Ureter (tissue), 1 donor: ENCODE measurements around the gene EPHB4. TPM values are rescaled to one million over a fixed set of nuclear protein-coding genes. Genes with fewer than 3 reads are reported as not detected.
"Not testable (repeated sequence)": the region's sequence is repeated elsewhere in the genome, so short reads cannot be mapped to it uniquely, and the experiment has no call there.

Experiments used
- DNase-seq: peaks from one replicate; pipeline ENCODE4 v3.0.0-alpha.2; 2020; ENCODE audit warnings: low spot score
- total RNA-seq: library from RNA; stranded (reverse); gene quantifications from one replicate; pipeline ENCODE4 v1.2.4, GENCODE V29; 2023
- donor health status: DM: yes; HTN: yes; CAD: no.

EPHB4 gene
- total RNA-seq, 1 donor from 2014 or later: 58.4 TPM

DNA sequence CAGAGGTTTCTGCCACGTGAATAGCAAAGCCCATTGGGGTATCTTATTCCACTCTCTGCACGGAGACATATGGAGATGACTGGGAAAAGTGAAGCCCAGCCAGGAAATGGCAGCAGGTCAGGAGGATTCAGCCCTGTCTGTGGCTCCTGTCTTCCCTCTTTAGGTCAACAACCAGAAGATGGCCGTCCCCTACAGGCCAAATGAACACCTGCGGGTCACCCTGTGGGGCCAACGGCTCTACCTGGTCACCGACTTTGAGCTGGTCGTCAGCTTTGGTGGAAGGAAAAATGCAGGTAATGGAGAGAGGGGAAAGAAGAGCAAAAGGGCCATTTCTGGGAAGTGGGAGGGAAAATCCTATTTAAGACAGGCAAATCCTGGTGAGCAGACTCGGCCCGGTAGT lies 38.3 kb downstream of the EPHB4 start:
- no peak for DNase-seq

DNA sequence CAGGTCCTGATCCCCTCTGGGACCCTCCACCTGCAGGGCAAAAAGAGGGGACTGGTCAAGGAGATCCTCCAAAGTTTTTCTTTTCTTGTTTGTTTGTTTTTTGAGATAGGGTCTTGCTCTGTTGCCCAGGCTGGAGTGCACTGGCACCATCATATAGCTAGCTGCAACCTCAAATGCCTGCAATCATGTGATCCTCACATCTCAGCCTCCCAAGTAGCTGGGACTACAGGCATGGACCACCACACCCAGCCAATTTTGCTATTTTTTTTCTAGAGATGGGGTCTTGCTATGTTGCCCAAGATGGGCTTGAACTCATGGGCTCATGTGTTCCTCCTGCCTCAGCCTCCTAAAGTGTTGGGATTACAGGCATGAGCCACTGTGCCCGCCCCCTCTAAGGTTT lies 41.0 kb downstream of the EPHB4 start:
- no peak for DNase-seq

DNA sequence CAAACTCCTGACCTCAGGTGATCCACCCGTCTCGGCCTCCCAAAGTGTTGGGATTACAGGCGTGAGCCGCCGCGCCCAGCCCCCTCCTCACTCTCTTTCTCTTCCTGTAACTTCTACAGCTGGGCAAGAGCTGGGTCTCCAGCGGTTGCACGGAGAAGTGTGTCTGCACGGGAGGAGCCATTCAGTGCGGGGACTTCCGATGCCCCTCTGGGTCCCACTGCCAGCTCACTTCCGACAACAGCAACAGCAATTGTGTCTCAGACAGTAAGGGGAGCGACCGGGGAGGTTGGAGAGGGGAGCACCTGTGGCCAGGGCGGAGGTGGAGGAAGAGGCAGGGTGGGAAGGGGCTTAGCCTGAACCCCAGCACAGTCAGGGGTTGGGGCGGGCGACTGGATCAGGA lies 41.4 kb downstream of the EPHB4 start:
- DNase-seq: no peak

DNA sequence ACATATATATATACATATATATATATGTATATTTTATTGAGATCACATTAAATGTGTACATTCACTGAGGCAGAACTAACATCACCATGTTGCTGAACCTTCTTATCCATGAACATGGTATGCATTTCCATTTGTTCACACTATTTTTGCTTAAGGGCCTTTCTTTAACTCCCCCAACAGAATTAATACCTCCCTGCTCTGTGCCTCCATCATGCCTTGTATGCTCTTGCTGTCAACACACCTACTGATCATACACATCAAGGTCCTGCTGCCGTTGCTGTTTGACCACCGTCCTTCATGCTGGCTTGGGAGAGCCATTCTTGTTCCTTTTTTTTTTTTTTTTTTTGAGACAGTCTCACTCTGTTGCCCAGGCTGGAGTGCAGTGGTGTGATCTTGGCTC lies 43.5 kb downstream of the EPHB4 start:
- no peak for DNase-seq

DNA sequence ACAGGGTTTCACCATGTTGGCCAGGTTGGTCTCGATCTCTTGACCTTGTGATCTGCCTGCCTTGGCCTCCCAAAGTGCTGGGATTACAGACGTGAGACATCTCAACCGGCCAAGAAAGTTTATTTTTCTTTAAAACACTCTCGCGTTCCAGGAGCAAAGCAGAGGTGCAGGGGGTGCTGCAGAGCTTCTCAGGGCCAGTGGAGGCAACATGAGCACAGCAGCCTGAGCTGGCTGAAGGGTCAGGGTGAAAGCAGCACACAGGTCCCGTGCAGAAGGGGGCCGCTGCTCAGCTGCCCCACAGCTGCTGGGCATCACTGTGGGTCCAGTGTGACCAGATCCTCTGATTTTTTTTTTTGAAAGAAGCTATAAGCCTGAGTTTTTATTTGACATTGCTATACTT lies 46.1 kb downstream of the EPHB4 start:
- DNase-seq: no peak

DNA sequence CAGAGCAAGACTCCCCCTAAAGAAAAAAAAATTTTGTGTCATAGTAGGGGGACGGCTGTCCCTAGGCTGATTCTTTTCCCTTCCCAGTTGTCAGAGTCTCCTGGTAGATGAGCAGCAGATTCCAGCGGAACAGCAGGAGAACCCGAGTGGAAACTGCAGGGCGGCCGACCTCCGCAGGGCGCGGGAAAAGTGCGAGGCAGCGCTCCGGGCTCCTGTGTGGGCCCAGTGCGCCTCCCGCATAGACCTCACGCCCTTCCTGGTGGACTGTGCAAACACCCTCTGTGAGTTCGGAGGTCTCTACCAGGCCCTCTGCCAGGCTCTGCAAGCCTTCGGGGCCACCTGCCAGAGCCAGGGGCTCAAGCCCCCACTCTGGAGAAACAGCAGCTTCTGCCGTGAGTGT lies 48.0 kb downstream of the EPHB4 start:
- no peak for DNase-seq

DNA sequence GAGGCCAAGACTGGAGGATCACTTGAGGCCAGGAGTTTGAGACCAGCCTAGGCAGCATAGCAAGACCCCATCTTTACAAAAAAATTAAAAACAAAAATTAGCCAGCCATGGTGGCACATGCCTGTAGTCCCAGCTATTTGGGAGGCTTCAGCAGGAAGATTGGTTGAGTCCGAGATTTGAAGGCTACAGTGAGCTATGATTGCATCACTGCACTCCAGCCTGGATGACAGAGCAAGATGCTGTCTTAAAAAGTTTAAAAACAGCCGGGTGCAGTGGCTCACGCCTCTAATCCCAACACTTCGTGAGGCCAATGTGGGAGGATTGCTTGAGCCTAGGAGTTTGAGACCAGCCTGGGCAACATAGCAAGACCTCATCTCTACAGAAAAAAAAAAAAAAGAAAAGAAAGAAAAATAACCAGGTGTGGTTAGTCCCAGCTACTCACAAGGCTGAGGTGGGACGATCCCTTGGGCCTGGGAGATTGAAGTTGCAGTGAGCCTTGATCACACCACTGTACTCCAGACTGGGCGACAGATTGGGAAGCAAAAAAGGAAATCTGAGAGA lies 49.2 kb downstream of the EPHB4 start:
- no peak for DNase-seq

DNA sequence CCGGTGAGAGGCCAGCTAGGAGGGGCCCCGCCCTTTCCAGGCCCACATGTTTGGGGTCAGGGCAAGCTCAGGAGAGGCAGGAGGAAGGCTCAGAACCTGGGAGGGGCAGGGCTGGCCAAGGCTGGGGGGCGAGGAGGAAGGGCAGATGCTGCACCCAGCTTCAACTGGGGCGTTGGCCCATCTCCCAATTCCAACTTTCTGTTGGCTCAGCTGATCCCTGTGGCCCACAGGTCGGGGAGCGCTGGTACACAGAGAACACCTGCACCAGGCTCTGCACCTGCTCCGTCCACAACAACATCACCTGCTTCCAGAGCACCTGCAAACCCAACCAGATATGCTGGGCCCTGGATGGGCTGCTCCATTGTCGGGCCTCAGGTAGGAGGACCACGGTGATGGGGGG lies 53.8 kb downstream of the EPHB4 start:
- DNase-seq: no peak

DNA sequence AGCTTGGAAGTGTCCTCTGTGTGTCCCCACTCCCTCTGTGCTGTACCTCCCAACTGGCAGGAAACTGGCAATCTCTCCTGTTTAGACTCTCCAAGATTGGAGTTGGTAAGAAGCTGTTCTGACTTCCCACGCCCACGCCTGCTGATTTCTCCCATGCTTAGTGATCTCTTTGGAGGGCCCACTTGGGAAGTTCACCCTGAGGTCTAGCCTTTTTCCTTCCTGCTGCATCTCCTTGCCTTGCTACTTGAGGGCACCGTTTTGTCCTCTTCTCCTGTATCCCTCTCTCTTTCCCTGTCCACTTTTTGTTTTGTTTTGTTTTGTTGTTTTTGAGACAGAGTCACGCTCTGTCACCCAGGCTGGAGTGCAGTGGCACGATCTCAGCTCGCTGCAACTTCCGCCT lies 58.5 kb downstream of the EPHB4 start:
- no peak for DNase-seq

DNA sequence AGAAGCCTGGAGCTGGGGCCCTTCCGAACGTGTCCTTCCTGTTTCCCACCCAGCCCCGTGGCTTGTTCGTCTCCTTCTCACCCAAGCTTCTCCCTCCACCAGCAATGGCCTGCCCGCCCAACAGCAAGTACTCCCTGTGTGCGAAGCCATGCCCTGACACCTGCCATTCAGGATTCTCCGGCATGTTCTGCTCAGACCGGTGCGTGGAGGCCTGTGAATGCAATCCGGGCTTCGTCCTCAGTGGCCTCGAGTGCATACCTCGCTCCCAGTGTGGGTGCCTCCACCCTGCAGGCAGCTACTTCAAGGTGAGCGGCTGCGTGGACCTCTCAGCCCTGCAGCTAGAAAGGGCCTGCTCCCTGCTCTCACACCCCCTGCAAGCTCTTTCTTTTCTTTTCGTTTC lies 62.1 kb downstream of the EPHB4 start:
- DNase-seq: no peak

DNA sequence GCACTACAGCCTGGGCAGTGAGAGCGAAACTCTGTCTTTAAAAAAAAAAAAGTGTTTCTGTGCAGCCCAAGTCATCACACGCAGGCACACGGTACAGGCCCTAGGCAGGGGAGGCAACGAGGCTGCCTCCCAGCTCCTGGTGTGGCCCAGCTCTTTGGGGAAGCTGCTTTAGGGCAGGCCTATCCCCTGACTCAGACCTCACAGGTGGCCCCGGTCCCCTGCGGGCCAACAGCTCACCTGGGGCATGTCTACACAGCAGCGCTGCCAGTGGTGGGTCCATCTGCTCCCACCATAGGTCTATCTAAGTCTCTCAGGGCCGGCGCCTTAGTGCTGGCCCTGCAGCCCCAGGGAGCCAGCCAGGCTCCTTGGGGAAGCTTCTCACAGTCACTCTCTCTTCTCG lies 62.5 kb downstream of the EPHB4 start:
- DNase-seq: no peak

DNA sequence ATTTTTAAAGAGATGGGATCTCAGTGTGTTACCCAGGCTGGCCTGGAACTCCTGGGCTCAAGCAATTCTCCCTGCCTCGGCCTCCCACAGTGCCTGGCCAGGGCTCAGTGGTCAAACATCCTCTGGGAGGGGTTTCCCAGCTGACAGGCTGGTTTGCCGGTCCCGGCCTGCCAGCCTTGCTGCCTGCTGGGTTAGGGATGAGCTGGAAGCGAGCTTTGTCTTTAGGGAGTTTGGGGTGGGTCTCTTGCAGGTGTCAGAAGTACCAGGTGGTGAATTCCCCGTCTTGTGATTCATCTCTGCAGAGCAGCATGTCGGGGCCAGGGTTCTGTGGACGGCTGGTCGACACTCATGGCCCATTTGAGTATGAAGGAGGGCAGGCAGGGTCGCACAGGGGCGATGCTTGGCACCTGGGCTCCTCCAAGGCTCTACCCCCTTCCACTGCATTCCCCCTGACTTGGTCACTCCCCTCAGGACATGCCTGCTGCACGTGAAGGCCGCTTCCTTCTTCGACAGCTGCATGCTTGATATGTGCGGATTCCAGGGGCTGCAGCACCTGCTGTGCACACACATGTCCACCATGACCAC lies 63.7 kb downstream of the EPHB4 start:
- no peak for DNase-seq

DNA sequence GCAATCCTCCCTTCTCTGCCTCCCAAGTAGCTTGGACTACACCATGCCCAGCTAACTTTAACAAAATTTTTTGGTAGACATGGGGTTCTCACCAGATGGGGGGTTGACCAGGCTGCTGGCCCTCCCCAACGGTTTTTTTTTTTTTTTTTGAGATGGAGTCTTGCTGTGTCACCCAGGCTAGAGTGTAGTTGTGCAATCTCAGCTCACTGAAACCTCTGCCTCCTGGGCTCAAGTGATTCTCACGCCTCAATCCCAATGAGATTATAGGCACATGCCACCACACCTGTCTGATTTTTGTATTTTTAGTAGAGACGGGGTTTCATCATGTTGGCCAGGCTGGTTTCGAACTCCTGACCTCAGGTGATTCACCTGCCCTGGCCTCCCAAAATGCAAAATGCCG lies 64.5 kb downstream of the EPHB4 start:
- not testable (repeated sequence) for DNase-seq

DNA sequence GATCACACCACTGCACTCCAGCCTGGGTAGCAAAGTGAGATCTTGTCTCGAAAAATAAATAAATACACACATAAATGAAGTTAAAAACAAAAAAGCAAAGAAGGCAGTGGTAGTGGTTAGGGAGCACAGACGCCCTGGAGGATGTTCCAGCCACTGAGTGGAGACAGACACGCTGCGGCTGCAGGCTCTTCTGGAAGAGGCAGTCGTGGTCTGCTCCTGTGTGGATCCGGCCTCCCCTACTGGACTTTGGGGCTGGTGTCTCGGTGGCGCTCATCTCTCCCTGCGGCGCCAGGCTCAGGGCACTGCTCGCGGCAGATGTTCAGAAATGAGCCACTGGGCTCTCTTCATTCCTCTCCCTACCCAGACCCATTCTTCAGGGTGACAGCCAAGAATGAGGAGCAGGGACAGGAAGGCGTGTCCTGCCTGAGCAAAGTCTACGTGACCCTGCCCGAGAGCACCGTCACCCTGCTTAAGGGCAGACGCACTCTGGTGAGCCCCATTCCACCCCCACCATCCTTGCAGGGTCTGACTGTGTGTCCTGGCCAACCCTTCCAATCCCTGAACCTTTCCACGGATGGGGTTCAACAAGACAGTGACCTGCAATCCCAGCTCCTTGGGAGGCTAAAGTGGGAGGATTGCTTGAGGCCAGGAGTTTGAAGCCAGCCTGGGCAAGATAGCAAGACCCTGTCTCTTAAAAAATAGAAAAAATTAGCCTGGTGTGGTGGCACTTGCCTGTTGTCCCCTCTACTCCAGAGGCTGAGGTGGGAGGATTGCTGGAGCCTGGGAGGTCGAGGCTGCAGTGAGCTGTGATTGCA lies 67.8 kb downstream of the EPHB4 start:
- DNase-seq: no peak

DNA sequence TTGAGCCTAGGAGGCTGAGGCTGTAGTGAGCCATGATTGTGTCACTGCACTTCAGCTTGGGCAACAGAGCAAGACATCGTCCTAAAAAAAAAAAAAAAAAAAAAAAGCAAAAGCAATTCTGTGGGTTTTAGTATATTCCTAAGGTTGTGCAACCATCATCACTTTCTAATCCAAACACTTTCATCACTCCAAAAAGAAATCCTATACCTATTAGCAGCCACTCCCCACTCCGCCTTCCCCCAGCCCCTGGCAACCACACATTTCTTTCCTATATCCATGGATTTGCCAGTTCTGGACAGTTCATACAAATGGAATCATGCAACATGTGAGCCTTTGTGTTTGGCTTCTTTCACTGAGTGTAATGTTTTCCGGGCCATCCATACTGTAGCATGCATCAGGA lies 73.6 kb downstream of the EPHB4 start:
- no peak for DNase-seq

DNA sequence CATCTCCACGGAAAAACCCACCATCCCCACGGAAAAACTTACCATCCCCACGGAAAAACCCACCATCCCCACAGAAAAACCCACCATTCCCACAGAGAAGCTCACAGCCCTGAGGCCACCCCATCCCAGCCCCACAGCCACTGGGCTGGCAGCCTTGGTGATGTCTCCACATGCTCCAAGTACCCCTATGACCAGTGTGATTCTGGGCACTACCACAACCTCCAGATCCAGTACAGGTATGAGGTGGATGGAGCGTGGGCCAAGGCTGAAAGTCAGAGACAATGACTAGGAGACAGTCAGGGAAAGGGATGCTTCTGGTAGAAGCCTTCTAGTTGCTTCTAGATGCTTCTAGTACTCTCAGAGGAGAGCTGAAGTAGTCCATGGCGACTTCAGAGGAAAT lies 74.3 kb downstream of the EPHB4 start:
- no peak for DNase-seq

Other genes starting within 250 kb of the EPHB4 start
- gene LRCH4, start 241.4 kb downstream of the EPHB4 start, total RNA-seq: 52.4 TPM
- gene FBXO24, start 241.2 kb downstream of the EPHB4 start, total RNA-seq: 0.29 TPM
- 76.4 TPM for gene PCOLCE, start 225.2 kb downstream of the EPHB4 start, total RNA-seq
- 18.0 TPM for gene MOSPD3, start 215.0 kb downstream of the EPHB4 start, total RNA-seq
- 2.2 TPM for gene TFR2, start 186.0 kb downstream of the EPHB4 start, total RNA-seq
- gene ACTL6B, start 171.1 kb downstream of the EPHB4 start, total RNA-seq: not detected
- gene GNB2, start 153.8 kb downstream of the EPHB4 start, total RNA-seq: 225 TPM
- gene GIGYF1, start 133.3 kb downstream of the EPHB4 start, total RNA-seq: 44.9 TPM
- gene POP7, start 121.4 kb downstream of the EPHB4 start, total RNA-seq: 28.0 TPM
- gene EPO, start 107.1 kb downstream of the EPHB4 start, total RNA-seq: 0.68 TPM
- gene ZAN, start 93.9 kb downstream of the EPHB4 start, total RNA-seq: not detected
- 41.9 TPM for gene SLC12A9, start 25.2 kb upstream of the EPHB4 start, total RNA-seq
- 120 TPM for gene TRIP6, start 39.9 kb upstream of the EPHB4 start, total RNA-seq
- gene SRRT, start 47.6 kb upstream of the EPHB4 start, total RNA-seq: 133 TPM
- 4.6 TPM for gene UFSP1, start 62.2 kb upstream of the EPHB4 start, total RNA-seq
- 4.0 TPM for gene ACHE, start 68.4 kb upstream of the EPHB4 start, total RNA-seq
- gene MUC3A, start 122.0 kb upstream of the EPHB4 start, total RNA-seq: 2.1 TPM
- 2.1 TPM for gene MUC12, start 142.0 kb upstream of the EPHB4 start, total RNA-seq
- not detected for gene MUC17, start 192.6 kb upstream of the EPHB4 start, total RNA-seq